ENCODE measurements around the gene SCEL.

Gene SCEL

DNA sequence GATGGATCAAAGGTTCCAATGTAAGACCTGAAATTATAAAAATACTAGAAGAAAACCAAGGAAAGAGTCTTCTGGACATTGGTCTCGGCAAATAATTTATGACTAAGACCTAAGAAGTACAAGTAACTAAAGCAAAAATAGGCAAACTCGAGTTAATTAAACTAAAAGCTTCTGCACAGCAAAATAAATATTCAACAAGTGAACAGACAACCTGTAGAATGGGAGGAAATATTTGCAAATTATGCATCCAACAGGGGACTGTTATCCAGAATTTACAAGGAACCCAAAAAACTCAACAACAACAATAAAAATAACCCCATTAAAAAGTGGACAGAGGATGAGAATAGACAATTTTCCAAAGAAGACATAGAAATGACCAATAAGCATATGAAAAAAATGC, 152.3 kb downstream of the SCEL start:
- DNase-seq, result no peak

DNA sequence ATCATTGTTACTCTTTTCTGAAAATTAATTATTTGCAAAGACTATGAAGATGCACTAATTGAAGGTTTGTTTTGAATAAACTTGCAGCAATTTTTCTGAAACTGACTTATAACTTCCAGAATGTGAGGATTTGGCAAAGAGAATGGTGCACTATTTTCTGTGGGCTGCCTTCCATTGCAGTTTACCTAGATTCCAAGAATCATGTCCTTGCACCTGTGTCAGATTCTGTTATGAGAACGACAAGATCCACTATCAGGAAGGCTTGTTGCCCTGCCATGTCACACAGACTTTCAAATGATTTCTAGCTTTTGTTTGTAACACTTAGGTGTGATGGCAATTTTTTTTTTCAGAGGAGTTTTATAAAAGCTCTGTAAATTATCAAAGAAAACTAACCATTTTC, 156.4 kb downstream of the SCEL start:
- DNase-seq, result no peak

DNA sequence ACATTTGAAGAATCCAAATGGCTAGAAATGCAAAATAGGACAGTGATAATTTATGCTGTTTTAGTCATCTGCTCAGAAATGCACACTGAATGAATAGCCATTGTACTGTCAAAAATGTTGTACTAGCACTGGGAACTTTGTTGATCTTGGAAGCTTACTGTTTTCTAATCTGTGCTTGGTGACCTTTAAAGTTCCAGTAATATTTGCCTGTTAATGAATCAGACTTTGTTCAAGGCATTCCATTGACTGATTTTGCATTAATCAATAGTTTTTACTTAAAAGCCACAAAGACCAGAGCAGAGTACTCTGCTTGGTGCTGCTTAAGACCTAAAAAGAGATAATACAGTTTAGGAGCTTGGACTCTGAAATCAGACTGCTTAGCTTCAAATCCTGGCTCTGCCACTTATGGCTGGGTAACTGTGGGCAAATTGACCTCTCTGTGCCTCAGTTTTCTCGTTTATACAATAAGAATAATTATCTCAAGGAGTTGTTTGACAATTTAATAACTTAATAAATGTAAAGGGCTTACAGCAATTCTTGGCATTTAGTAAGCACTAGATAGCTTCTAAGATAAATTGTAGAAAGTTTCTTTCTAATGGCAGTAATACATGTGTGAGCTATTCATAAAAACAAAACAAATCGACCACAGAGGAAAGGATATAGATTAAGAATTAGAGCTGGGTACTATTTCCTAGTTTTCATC, 157.4 kb downstream of the SCEL start:
- DNase-seq, result no peak

DNA sequence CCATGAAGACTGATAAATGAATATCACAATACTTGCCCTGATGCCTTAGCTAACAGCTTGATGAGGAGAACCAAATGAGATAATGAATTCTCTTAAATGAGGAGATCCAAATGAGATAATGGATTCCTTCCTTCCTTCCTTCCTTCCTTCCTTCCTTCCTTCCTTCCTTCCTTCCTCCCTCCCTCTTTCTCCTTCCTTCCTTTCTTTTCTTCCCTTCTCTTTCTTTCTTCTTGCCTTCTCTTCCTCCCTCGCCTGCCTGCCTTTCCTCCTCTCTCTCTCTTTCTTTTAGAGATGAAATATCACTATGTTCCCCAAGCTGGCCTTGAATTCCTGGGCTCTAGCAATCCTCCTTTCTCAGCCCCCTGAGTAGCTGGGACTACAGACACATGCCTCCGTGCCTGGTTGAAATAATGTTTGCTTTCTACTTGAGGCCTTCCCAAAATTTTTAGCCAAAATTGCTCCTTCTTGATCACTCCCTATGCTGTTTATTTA, 158.0 kb downstream of the SCEL start:
- no peak for DNase-seq

Measured in stimulated activated naive CD4-positive, alpha-beta T cell (primary cell).